Left forelimb (tissue), 1 donor: ENCODE results near the gene SEMA7A.

Experiments used
- DNase-seq: peaks from one replicate; pipeline ENCODE4 v3.0.0-alpha.2; 2018; ENCODE audit warnings: low spot score

The SEMA7A gene

GRCh38 chr15:74430510-74430951 lies 3.2 kb downstream of the SEMA7A start:
- DNase-seq = no peak

GRCh38 chr15:74429781-74430400 lies 3.9 kb downstream of the SEMA7A start:
- no peak for DNase-seq

GRCh38 chr15:74428970-74429780 lies 4.6 kb downstream of the SEMA7A start:
- no peak for DNase-seq

- DNase-seq = no peak
These were observed 5.3 kb downstream of the SEMA7A start for GRCh38 chr15:74428442-74428787.

- no peak for DNase-seq
These were observed 5.9 kb downstream of the SEMA7A start for GRCh38 chr15:74427607-74428441.

- no peak for DNase-seq
These were observed 7.1 kb downstream of the SEMA7A start for GRCh38 chr15:74426404-74427281.

GRCh38 chr15:74425630-74426029 lies 8.1 kb downstream of the SEMA7A start:
- no peak for DNase-seq

- no peak for DNase-seq
These were observed 8.7 kb downstream of the SEMA7A start for GRCh38 chr15:74424901-74425528.

GRCh38 chr15:74423431-74424257 lies 10.1 kb downstream of the SEMA7A start:
- DNase-seq = no peak

GRCh38 chr15:74422652-74423430 lies 10.9 kb downstream of the SEMA7A start:
- no peak for DNase-seq

GRCh38 chr15:74422265-74422651 lies 11.5 kb downstream of the SEMA7A start:
- no peak for DNase-seq

GRCh38 chr15:74421302-74422245 lies 12.2 kb downstream of the SEMA7A start:
- no peak for DNase-seq

GRCh38 chr15:74420193-74420905 lies 13.4 kb downstream of the SEMA7A start:
- no peak for DNase-seq

- no peak for DNase-seq
These were observed 14.3 kb downstream of the SEMA7A start for GRCh38 chr15:74419432-74419831.

GRCh38 chr15:74418575-74419338 lies 15.0 kb downstream of the SEMA7A start:
- no peak for DNase-seq

GRCh38 chr15:74417670-74418069 lies 16.1 kb downstream of the SEMA7A start:
- no peak for DNase-seq

GRCh38 chr15:74417225-74417624 lies 16.5 kb downstream of the SEMA7A start:
- no peak for DNase-seq
